ENCODE measurements around the gene NCOA3.
"Not testable (repeated sequence)": the region's sequence is repeated elsewhere in the genome, so short reads cannot be mapped to it uniquely, and the experiment has no call there.

NCOA3 gene

DNA sequence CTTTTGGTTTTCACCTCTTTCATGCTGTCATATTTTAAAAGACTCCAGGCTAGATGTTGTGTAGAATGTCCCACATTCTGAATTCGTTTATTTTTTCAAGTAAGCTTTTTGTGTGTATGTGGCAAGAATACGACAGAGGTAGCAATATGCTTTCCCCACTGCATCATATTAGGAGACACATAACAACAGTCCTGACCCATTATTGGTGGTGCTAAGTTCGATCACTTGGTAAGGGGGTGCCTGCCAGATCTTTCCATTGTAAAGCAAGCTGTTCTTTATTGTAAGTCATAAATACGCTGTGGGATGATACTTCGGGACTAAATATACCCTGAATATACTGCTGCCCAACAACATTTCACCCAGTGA lies 588 bp upstream of the NCOA3 start:
- DNase-seq (ENCODE audit: low spot score), result no peak

DNA sequence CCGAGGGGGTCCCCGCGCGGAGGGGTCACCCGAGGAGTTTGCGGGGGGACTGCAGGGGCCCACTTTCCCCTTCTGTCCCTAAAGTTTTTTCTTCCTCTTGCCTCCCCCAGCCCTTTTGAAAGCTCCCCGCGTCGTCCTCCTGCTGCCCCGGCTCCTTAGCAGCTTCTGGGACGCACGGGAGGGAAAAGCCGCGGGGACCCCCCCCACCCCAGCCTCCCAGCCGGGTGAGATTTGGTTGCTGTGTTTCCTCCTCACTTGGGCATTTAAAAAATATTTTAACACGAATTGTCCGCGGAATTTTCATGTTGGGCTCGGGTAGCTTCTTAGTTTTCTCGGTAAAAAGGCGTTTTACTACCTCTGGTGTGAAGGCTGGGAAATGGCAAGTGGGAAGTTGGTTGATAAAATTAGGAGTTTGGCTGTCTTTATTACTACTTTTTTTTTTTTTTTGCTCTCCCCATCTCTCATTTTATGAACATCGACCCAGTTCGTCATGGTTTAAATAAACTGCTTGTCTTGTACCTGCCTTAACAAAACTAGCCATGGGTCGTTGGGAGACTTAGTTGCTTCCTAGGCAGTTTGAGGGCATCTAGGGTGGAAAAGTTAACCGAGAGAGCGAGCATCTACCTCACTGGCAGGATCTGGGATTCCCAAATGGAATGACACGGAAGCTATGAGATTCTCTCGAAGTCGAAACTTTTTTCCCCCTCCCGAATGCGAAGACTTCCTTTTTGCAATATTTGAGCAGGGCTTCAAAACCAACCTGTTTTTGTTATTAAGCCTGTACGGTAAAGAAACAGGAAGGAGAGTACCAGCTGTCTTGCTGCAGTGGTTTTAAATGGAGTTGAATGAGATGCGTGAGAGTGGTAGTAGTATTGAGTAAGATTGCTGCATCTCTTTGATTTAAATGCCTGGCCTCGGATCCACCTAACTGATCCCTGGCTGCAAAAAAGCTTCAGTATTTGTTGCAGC lies 868 bp downstream of the NCOA3 start:
- peak; percentile 60 for DNase-seq (ENCODE audit: low spot score)

DNA sequence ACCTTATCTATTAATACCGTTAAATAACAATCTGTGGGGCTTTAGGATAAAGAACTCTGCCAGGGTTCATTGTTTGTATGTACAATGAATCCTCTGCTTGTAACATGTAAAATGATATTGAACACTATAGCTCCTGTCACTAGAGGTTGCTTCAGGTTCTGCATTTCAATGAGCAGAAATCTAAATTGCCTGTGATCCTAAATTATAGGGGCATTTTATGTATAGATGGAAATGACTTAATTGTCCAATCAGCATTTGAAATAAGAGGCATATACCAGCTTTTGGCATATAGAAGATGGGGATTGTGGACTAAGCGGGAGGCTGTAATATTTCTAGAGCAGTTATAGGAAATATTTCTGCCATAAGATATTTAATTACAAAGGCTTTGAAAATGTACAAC lies 2.0 kb downstream of the NCOA3 start:
- no peak for DNase-seq (ENCODE audit: low spot score)

DNA sequence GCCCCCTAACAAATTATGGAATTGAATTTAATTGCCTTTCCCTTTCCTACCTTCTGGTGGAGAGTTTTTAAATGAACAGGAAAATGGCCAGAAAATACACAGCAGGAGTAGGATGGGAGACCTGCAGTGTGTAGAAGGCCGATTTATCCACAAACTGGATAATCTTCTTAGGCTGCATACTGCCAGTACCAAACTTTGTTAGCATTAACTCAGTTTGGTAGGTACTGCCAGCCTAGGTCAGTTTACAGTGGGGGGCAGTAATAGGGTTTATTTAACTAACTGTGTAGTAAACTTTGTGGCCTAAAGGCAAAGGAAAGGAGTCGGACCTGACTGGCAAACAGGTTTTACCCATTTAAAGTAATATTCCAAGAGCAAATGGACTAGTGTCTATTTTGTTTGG lies 4.6 kb downstream of the NCOA3 start:
- DNase-seq (ENCODE audit: low spot score), result no peak

DNA sequence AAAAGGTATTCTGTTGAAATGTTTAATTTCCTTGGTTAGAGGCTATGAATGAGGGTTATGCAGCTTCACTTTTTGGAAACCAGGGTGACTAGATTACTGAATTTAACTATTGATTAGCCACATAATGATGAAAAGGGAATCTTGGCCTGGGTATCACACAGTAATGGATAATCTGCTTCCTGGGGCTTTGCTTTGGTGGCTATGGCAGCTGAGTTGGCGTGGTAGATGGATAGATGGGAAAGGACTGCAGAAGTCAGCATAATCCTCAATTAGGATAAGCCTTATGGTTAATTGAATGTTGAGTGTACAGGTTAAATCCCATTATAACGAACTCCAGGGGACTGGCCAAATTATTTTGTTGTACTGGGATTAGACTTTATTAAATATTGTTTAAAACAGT lies 5.2 kb downstream of the NCOA3 start:
- no peak for DNase-seq (ENCODE audit: low spot score)

DNA sequence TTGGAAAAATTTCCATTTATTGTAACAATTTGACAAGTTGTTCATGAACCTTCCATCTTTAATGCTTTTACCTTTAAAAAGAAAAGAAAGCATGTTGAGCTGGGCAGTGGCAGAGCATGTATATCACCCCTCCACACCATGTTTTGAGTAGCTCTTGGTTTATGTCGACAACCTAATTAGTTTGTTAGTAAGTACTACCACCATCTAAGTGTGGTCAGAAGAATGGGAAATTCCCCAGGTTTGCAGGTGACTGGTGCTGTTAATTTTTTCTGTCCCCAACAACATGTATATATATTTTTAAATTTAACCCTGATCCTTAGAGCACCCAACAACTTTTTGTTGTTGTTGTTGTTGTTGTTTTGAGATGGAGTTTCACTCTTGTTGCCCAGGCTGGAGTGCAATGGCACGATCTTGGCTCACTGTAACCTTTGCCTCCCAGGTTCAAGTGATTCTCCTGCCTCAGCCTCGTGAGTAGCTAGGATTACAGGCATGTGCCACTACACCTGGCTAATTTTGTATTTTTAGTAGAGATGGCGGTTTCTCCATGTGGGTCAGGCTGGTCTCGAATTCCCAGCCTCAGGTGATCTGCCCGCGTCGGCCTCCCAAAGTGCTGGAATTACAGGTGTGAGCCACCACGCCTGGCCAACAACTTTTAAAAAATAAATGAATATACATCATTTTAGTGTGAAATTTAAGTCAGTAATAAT lies 5.7 kb downstream of the NCOA3 start:
- DNase-seq (ENCODE audit: low spot score), result not testable (repeated sequence)

DNA sequence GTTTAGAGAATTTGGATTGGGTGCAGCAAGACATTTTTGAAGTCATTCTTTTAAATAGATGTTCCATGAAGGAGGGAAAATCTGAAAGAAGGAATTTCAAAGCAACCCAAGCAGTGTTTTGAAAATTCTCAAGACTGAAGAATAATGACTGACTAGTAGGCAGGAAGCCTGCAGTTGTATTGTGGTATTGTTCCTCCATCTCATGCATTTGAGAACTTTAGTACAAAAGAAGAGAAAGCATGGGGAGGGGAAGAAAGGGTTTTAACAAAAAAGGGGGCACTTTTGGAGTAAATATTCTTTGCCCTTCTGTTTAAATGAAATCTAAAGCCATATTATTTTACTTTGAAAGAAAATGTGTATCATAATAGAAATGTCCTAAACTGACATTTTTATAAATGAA lies 6.6 kb downstream of the NCOA3 start:
- no peak for DNase-seq (ENCODE audit: low spot score)

DNA sequence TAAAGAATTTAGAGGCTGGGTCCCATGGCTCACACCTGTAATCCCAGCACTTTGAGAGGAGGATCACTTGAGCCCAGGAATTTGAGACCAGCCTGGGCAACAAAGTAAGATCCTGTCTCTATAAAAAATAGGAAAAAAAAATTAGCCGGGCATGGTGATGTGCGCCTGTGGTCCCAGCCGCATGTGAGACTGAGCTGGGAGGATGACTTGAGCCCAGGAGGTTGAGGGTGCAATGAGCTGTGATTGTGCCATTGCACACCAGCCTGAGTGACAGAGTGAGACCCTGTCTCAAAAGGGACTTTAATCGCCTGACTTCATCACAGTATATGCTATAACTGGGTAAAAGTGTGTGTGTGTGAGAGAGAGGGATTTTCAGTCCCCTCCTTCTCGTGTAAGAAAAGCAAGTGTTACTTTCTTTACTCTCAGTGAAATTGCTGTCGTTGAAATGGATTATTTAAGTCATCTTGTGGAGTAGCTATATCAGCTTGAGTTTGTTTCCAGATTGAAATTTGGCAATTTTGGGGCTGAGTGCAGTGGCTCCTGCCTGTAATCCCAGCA lies 7.5 kb downstream of the NCOA3 start:
- DNase-seq (ENCODE audit: low spot score), result no peak

DNA sequence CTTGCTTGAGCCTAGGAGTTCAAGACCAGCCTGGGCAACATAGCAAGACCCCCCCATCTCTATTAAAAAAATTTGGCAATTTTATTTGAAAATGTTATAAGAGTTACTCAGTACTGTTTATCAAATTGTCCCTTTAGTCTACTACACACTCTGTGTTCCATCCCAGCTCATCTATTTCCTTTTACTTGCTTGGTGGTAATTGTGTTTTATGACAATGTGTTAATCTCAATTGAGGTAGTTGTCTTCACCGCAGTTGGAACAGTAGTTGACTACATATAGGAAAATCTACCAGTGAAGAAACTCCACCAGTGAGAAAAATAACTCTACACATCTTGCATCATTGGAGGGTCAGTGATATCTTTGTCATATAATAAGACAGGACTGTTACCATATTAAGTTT lies 8.0 kb downstream of the NCOA3 start:
- DNase-seq (ENCODE audit: low spot score), result no peak

DNA sequence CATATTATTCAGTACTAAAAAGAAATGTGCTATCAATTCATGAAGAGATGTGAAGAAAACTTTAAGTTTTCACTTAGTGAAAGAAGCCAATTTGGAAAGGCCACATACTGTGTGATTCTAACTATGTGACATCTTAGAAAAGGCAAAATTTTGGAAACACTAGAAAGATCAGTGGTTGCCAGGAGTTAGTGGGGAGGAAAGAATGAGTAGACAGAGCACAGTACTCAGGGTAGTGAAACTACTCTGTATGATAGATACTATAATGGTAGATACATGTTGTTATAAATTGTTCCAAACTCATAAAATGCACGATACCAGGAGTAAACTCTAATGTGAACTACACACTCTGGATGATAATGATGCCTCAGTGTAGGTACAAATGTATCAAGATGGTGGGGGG lies 14.2 kb downstream of the NCOA3 start:
- no peak for DNase-seq (ENCODE audit: low spot score)

DNA sequence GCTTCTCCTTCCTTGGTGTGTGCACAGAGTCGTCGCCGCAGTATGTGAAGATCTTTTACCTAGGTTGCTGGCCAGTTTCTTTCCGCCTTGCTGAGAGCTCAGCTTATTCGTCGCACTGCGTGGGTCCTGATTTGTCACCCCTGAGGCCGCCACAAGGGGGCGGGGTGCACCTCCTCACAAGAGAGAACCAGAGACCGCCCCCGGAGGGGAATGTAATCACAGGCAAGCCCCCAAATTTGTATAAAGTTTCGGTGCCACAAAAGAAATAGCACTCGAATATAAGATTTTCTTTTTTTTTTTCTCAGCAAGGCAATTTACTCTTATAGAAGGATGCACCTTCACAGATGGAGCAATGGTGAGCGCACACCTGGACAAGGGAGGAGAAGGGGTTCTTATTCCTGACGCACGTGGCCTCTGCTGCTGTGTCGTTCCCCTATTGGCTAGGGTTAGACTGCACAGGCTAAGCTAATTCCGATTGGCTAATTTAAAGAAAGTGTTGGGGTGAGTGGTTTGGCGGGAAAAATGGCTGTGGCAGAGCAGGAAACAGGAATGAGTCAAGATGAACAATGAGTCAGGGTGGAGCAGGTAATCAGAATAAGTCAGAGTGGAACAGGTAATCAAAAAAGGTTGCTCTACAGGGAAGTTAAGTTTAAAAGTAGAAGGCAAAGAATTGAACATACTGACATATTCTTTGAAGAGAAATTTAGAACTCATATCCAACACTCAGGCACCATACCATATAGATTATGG lies 19.5 kb downstream of the NCOA3 start:
- no peak for DNase-seq (ENCODE audit: low spot score)

DNA sequence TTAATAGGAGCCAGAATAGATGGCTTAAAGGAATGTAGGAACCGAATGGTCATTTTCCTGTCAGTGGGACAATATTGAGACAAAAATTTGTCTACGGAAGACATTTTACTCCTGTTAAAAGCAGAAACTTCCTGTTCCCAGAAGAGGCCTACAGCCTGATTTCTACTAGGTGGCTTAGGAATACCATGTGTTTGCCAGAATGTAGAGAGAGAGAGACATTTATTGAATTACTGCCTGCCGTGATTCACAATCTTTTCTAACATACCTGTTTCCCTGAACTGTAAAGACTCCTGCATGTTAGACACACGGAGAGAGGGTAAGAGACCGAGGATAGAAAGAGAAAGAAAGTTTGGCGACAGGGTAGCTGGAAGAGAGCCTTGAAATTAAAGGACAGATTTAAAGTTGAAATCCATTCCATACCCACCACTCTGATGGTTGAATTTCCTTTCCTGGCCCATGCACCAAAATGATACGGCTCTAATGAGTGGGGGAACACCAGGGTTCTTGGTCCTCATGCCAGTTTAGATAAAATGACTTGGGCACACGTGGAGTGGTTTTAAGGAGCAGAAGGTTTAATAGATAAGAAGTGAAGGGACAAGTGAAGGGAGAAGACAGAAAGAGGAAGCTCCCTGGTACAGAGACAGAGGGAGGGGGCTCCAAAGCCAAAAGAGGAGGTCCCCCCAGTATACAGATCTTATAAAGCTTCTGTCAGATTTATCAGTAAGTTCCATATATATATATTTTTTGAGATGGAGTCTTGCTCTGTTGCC lies 22.5 kb downstream of the NCOA3 start:
- no peak for DNase-seq (ENCODE audit: low spot score)

DNA sequence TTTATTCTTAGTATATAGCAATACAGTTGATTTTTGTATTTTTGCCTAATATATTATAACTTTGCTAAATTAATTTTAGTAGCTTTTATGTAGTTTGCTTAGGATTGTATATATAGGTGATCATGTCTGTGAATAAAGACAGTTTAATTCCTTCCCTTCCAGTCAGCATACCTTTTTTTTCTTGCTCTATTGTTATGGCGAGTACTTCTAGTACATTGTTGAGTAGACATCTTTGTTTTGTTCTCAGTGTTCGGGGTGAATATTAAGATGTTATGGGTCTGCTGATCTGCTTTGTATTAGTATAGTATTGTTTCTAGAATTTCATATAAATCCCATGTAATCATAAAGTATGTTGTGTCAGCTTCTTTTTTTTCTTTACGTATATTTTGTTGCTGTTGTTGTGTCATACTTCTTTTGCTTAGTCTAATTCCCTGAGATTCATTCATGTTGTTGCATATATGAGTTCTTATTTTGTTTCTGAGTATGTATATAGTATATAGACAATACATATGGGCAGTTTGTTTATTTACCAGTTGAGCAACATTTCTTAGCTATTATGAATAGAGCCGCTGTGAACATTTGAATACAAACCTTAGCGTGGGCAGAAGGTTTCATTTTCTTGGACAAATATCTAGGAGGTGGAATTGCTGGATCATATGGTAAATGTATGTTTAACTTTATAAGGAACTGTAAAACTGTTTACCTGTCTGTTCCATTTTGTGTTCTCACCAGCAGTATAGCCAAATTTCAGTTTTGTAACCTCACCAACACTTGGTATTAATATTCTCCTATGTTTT lies 25.5 kb downstream of the NCOA3 start:
- DNase-seq (ENCODE audit: low spot score), result no peak

DNA sequence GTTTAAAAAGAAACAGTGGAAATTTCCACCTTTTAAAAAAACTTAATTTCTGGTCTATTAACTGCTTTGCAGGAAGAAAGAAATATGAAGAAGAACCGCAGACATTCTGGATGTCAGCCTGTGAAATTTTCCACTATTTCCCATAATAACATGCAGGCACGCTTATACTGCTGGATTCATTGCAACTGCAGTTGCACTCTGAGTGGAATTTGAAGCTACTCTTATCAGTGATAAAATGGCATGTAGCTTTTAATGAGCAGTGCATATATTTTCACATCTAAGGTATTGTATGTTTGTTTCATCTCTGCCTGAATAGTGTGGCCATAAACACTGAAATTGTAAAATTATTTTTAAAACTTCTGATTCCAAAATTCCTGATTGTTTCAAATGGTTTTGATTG lies 28.2 kb downstream of the NCOA3 start:
- DNase-seq (ENCODE audit: low spot score), result no peak

DNA sequence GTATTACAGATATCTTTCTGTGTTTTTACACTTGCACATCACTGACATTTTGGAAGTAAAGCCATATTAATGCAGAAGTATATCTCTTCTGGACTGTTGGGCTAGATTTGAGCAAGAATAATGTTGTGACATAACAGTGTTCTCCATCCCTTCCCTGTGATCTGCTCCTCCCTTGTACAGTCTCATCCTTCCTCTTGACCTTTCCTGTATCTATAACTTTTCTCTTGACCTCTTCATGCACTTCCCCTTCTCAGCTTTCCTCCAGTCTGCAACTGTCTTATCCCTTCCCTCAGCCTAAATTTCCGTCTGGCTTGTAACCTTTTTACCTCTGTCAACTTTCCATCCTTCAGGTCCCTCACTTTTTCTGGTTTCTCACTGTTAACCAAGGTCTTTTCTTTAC lies 29.8 kb downstream of the NCOA3 start:
- DNase-seq (ENCODE audit: low spot score), result no peak

DNA sequence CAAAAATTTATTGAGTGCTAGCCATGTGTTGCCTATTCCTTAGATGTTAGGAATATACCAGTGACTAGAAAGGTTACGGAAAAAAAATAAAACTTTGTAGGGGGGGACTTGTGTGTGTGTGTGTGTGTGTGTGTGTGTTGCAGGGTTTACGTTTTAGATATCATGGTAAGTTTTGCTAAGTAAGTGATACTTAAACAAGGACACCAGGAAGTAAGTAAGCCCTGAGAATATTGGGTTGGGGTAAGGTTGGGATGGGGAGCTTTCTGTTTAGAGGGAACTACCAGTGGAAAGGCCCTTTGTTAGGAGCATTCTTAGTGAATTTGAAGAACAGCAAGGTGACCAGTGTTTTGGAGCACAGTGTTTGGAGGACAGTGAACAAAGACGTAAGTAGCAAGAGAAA lies 30.3 kb downstream of the NCOA3 start:
- DNase-seq (ENCODE audit: low spot score), result no peak

DNA sequence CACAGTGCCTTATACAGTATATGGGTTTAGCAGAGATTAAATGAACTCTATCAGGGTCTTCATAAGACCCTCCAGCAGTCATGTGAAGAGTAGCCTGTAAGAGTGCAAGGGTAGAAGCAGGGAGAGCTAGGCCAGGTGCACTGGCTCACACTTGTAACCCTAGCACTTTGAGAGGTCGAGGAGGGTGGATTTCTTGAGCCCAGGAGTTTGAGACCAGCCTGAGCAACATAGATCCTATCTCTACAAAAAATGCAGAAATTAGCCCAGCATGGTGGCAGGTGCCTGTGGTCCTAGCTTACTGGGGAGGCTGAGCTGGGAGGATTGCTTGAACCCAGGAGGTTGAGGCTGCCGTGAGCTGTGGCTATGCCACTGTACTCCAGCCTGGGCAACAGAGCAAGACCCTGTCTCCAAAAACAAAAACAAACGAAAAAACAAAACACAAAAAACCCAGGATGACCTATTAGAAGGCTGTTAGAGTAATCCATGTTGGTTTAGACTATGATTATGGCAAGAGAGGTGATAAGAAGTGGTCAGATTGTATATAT lies 31.9 kb downstream of the NCOA3 start:
- no peak for DNase-seq (ENCODE audit: low spot score)

DNA sequence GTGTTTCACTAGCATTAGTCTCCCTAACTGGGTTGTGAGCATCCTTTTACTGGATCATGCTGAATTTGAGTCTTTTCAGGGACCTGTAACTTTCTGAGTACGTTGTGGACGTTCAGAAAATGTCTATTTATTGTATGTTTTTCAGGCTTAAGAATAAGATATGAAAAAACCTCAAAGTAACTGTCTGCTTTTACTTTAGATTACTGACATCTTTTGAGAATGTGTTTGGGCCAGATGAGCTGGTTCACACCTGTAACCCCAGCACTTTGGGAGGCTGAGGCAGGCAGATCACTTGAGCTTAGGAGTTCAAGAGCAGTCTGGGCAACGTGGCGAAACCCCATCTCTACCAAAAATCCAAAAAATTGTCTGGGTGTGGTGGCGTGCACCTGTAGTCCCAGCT lies 32.7 kb downstream of the NCOA3 start:
- no peak for DNase-seq (ENCODE audit: low spot score)

DNA sequence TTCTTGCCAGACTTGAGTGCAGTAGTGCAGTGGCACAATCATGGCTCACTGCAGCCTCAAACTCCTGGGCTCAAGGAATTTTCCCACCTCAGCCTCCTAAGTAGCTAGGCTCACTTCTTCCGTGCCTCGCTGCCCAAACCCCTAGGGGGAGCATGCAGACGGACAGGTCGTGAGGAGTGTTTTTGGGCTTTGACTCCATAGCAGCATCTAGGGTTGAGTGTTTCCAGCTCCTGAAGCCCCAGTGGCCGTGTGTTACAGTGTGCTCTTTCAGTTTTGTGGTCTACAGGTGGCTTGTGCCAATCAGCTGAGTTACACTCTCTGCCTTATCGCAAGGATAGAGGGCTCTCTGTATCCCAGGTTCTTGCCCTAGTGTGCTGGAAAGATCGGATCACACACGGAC lies 33.4 kb downstream of the NCOA3 start:
- no peak for DNase-seq (ENCODE audit: low spot score)

DNA sequence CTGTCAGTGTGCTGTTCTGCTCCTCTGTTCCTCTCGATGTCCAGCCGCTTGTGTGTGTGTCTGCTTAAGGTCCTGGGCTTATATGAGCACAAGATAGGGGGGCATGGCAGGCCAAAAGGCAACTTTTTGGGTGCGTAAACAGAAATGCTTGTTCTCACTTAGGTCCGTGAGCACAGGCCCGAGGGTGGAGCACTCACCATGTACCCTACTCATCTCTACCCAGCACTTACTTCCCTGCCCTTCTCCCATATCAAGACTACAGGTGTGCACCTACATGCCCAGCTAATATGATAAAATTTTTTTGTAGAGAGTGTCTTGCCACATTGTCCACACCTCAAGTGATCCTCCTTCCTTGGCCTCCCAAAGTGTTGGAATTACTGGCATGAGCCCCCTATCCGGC lies 34.3 kb downstream of the NCOA3 start:
- no peak for DNase-seq (ENCODE audit: low spot score)

Data from germinal center (tissue), 1 donor.